Astrocyte of the cerebellum (primary cell): ENCODE measurements around the gene AGBL4.

Source experiments
- DNase-seq: peaks from one replicate; pipeline ENCODE4 v3.0.0-alpha.2; 2011; ENCODE audit warnings: low read depth
- H3K4me3 ChIP-seq: 2 replicates; pipeline ENCODE4 v1.5.1; 2011; ENCODE audit warnings: mild to moderate bottlenecking, low read depth, low read length, moderate library complexity
- in situ Hi-C: cut with HindIII; loops from 2 replicates; pipeline ENCODE4 v1.10.0; 2017; ENCODE audit warnings: low sequenced_read_pairs
- TF ChIP-seq, protein P1 (sequence below): IDR thresholded peaks from 2 replicates; pipeline ENCODE4 v1.5.1; 2012; ENCODE audit warnings: low read length, low read depth, moderate library complexity, mild to moderate bottlenecking; ENCODE audit errors: missing control alignments

The AGBL4 gene

GRCh38 chr1:48597663-48598062, 1426.1 kb downstream of the AGBL4 start:
- TF ChIP-seq, protein P1, sequence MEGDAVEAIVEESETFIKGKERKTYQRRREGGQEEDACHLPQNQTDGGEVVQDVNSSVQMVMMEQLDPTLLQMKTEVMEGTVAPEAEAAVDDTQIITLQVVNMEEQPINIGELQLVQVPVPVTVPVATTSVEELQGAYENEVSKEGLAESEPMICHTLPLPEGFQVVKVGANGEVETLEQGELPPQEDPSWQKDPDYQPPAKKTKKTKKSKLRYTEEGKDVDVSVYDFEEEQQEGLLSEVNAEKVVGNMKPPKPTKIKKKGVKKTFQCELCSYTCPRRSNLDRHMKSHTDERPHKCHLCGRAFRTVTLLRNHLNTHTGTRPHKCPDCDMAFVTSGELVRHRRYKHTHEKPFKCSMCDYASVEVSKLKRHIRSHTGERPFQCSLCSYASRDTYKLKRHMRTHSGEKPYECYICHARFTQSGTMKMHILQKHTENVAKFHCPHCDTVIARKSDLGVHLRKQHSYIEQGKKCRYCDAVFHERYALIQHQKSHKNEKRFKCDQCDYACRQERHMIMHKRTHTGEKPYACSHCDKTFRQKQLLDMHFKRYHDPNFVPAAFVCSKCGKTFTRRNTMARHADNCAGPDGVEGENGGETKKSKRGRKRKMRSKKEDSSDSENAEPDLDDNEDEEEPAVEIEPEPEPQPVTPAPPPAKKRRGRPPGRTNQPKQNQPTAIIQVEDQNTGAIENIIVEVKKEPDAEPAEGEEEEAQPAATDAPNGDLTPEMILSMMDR: no peak
- H3K4me3 ChIP-seq: no peak overlapping the region
- no peak for DNase-seq
- in situ Hi-C loops: no loop called here

- no peak for DNase-seq
- TF ChIP-seq, protein P1: no peak
- in situ Hi-C loops: no loop called here
- H3K4me3 ChIP-seq: no peak overlapping the region
These were observed 1427.7 kb downstream of the AGBL4 start for GRCh38 chr1:48596046-48596445.

GRCh38 chr1:48595613-48596012, 1428.1 kb downstream of the AGBL4 start:
- in situ Hi-C loops: no loop called here
- TF ChIP-seq, protein P1: no peak
- no peak for DNase-seq
- no peak overlapping the region for H3K4me3 ChIP-seq

- no peak for DNase-seq
- in situ Hi-C loops: no loop called here
- TF ChIP-seq, protein P1: no peak
- no peak overlapping the region for H3K4me3 ChIP-seq
These were observed 1431.4 kb downstream of the AGBL4 start for GRCh38 chr1:48592330-48592729.

DNA sequence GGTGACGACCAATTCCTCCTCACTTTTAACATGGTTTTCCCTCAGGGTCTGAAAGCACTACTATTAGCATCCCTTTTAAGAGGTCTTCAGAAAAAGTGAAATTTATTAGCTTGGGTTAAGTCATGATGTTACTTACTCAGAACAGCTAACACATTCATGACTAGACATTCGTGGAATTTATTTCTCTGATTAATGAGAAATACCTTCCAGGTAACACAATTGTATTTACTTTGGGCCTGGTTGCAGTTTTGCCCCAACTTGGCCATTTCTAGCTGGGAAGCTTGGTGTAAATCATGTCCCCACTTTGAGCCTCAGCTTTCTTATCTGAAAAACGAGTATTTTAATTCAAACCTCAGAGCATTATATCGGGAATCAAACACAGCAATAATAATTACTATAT, 1432.6 kb downstream of the AGBL4 start:
- TF ChIP-seq, protein P1: no peak
- in situ Hi-C loops: no loop called here
- H3K4me3 ChIP-seq: no peak overlapping the region
- no peak for DNase-seq

- DNase-seq: no peak
- TF ChIP-seq, protein P1: no peak
- in situ Hi-C loops: no loop called here
- no peak overlapping the region for H3K4me3 ChIP-seq
These were observed 1435.7 kb downstream of the AGBL4 start for GRCh38 chr1:48588061-48588460.

GRCh38 chr1:48582408-48582807, 1441.3 kb downstream of the AGBL4 start:
- in situ Hi-C loops: no loop called here
- no peak for DNase-seq
- no peak overlapping the region for H3K4me3 ChIP-seq
- TF ChIP-seq, protein P1: no peak
